ENCODE results near the gene CDYL.
A peak's percentile ranks its signal among the peaks of the same experiment; 100 is the strongest.

Gene CDYL

DNA sequence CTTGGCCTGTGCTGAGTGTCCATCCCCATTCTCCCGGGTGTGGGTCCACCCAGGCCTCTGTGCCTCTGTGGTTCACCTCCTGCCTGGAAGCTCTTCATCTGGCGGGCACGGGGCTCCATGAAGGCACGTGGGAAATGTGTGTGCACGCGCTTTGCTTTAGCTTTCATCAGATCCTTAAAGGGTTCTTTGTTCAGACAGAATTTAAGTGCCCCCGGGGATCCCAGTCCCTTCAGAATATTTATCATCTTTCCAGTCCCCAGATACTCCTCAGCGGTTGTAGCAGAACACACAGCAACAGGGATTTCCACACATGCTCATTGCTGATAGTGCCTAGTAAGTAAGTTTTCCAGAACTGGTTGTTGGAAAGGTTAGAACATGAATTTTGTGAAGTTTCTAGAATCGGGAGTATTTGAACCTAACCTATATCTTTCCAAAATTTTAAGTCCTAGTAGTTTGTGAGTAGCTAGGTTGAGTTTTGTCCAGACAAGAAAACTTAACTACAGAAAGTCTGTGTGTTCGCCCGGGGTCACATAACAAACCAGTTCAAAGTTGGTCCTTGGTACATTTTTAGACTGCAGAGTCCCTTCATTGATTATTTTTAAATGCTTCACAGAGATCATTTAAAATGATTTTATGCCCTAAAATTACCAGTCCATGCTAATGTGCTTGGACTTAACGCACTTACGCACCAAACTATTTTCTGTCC lies 159.9 kb downstream of the CDYL start:
- TF ChIP-seq, protein P1, sequence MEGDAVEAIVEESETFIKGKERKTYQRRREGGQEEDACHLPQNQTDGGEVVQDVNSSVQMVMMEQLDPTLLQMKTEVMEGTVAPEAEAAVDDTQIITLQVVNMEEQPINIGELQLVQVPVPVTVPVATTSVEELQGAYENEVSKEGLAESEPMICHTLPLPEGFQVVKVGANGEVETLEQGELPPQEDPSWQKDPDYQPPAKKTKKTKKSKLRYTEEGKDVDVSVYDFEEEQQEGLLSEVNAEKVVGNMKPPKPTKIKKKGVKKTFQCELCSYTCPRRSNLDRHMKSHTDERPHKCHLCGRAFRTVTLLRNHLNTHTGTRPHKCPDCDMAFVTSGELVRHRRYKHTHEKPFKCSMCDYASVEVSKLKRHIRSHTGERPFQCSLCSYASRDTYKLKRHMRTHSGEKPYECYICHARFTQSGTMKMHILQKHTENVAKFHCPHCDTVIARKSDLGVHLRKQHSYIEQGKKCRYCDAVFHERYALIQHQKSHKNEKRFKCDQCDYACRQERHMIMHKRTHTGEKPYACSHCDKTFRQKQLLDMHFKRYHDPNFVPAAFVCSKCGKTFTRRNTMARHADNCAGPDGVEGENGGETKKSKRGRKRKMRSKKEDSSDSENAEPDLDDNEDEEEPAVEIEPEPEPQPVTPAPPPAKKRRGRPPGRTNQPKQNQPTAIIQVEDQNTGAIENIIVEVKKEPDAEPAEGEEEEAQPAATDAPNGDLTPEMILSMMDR (IDR thresholded peaks at IDR 0.05; ENCODE audit: control insufficient read depth, insufficient read depth, low read depth, low read length, missing control alignments) = no peak
- no peak for DNase-seq (ENCODE audit: low read depth)
- no peak overlapping the region for H3K4me3 ChIP-seq (ENCODE audit: control insufficient read depth, low read depth, low read length)

DNA sequence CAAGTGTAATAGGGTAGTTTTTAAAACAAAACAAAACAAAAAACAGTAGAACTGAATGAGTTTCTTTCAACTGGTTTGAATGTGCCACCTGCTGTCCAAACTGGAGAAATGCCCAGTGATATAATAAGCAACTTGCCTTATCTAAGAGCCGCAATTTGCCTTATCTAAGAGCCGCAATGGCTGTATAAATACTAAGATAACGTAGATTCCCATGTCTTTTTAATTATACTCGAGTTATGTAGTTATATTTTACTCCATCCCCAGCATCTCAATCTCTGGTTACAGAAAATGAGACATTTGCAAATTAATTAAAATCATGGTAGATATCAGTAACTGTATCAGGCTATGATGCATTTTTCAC lies 160.5 kb downstream of the CDYL start:
- DNase-seq (ENCODE audit: low read depth) = no peak
- no peak overlapping the region for H3K4me3 ChIP-seq (ENCODE audit: control insufficient read depth, low read depth, low read length)
- TF ChIP-seq, protein P1 (IDR thresholded peaks at IDR 0.05; ENCODE audit: control insufficient read depth, insufficient read depth, low read depth, low read length, missing control alignments) = peak; percentile 54

DNA sequence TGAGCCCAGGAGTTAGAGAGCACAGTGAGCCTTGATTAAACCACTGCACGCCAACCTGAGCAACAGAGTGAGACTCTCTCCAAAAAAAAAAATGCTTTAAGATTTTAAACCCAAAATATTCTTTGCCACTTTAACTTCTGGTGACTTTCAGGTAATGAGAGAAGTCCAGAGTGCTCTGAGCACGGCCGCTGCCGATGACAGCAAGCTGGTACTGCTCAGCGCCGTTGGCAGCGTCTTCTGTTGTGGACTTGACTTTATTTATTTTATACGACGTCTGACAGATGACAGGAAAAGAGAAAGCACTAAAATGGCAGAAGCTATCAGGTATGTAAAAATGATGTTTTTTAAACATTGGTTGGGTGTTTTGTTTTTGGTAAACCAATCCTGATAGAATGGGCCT lies 161.2 kb downstream of the CDYL start:
- no peak overlapping the region for H3K4me3 ChIP-seq (ENCODE audit: control insufficient read depth, low read depth, low read length)
- TF ChIP-seq, protein P1 (IDR thresholded peaks at IDR 0.05; ENCODE audit: control insufficient read depth, insufficient read depth, low read depth, low read length, missing control alignments) = no peak
- no peak for DNase-seq (ENCODE audit: low read depth)

DNA sequence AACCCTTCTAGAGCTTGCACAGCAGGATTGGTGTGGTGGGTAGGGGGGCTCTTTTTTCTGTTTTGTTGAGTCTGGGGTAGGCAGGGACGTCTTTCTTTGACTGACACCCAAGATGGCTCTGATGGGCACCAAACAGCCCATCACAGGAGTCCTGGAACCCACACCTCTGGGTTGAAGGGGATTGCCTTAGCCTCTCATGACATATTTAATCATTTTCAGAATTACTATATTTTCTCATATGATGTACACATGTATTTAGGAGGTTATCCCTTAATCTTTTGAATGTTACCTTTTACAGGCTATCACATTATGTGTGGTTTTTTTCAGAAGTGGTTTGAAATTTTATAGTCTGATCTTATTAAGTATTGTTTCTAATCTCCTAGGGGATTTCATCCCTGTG lies 163.0 kb downstream of the CDYL start:
- H3K4me3 ChIP-seq (ENCODE audit: control insufficient read depth, low read depth, low read length) = no peak overlapping the region
- no peak for DNase-seq (ENCODE audit: low read depth)
- TF ChIP-seq, protein P1 (IDR thresholded peaks at IDR 0.05; ENCODE audit: control insufficient read depth, insufficient read depth, low read depth, low read length, missing control alignments) = no peak

DNA sequence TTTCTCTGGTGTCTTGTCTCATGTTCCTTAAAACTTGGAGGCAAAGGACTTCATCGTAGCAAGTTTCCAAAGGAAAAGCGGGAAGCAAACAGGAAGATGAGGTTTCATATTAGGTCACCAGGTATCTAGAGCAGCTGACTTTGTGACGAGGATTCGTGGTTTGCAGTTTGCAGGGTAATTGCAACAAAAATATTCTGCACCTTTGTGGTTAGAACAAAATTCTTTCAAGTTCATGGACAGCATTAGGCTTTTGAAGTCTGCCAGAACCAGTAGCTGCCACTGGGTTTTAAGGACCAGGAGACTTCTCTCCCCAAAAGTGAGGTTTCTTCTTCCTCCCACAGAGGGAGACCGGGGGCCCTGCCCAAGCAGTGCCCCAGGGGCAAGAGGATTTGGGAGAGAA lies 164.2 kb downstream of the CDYL start:
- TF ChIP-seq, protein P1 (IDR thresholded peaks at IDR 0.05; ENCODE audit: control insufficient read depth, insufficient read depth, low read depth, low read length, missing control alignments) = no peak
- H3K4me3 ChIP-seq (ENCODE audit: control insufficient read depth, low read depth, low read length) = no peak overlapping the region
- no peak for DNase-seq (ENCODE audit: low read depth)

DNA sequence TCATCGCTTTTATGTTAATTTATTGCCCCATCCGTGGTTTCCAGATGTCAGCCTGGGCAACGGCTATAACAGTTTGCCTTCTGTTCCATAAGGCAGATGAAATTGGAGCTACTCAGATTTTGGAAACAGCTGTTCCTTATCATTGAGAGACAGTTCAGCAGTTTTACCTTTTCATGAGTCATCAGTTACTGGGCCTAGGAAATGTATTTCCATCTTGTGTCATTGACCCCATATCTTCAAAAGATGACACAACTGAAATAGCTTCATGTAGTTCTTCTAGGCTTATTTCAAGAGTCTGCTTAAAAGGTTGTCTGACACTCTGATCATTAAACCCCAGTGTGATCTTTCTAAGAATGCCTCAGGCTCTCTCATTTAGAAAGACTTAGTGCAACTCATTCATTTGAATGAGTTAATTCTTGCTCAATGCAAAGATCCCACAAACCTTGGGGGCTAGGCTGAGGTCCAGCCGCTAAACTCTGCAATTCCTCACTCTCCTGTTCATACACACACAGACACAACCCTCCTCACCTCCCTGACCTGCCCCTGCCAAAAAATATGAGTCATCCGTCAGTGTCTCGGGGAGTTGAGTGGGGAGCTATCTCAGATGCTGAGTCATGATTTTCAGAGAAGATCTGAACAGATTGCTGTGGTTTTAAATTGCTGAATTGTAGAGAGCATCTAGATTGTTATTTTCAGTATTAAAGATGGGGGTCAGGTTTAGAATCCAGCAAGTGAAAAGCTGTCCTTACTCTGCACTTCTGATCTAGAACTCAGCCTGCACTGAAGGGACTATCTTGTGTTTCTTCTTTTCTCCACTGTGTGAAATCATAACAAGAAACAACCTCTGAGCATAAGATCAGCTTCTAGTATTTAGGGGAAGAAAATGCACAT lies 165.8 kb downstream of the CDYL start:
- no peak overlapping the region for H3K4me3 ChIP-seq (ENCODE audit: control insufficient read depth, low read depth, low read length)
- DNase-seq (ENCODE audit: low read depth) = peak; percentile 91
- TF ChIP-seq, protein P1 (IDR thresholded peaks at IDR 0.05; ENCODE audit: control insufficient read depth, insufficient read depth, low read depth, low read length, missing control alignments) = no peak
